HT1080 (cell line): ENCODE results near the gene UBL4A. TPM values are rescaled to one million over a fixed set of nuclear protein-coding genes. Genes with fewer than 3 reads are reported as not detected.

Experiments
- DNase-seq: peaks from one replicate; pipeline ENCODE4 v3.0.0-alpha.2; 2015; ENCODE audit warnings: low read depth
- small RNA-seq: library from RNA; depleted of rRNA; stranded (forward); fragments of <200 nt; gene quantifications from one replicate; pipeline ENCODE3, GENCODE V24; 2014
- total RNA-seq: library from RNA; depleted of rRNA; stranded (reverse); fragments of >200 nt; shearing (Covaris generic); gene quantifications from 2 replicates; pipeline ENCODE4 v1.2.3, GENCODE V29; 2014; rRNA removed

The UBL4A gene
- total RNA-seq, 1 experiment from 2014 or later: 61.7 TPM

DNA sequence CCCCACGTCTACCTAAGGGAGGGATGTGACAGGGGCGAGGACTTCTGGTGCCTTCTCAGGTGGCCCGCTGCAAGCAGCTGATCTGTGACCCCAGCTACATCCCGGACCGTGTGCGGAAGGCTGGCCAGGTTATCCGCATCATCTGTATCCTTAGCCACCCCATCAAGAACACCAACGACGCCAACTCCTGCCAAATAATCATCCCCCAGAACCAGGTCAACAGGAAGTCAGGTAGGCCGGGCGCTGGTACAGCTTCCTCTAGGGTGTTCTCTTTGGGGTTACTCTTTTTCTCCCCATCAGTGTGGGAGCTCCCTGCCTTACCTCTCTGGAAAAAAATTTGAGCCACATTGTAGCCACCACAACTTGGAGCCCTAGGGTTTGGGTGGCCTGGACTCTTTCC, 44.9 kb downstream of the UBL4A start:
- no peak for DNase-seq

DNA sequence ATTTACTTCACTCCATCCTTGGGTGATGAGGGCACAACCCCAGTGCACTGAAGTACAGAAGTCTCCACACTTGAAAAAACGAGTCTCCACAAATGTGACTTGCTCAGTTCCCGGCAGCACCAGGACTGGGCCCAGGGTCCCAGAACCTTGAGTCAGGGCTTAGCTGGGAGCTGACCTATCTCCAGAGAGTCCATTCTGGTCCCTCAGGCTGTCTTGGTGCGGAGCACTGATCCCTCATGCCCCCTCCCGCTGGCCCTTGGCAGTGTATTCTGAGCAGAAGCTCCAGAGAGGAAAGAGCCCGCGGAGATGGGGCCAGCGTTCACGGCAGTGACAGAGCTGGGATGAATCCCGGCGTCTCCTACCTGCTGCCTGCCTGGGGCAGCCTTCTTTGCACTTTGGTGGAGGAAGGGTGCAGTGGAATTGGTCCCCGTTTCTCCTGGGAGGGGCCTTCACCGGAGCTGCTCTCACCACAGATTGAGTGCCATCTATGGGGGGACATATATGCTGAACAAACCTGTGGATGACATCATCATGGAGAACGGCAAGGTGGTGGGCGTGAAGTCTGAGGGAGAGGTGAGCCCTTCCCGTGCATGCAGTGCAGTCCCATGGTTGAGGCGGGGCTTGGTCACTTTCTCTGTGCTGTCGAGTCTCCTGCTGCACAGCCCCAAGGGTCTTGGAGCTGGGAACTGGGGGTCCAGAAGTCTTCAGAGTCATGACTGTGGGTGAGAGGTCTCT, 45.6 kb downstream of the UBL4A start:
- no peak for DNase-seq

DNA sequence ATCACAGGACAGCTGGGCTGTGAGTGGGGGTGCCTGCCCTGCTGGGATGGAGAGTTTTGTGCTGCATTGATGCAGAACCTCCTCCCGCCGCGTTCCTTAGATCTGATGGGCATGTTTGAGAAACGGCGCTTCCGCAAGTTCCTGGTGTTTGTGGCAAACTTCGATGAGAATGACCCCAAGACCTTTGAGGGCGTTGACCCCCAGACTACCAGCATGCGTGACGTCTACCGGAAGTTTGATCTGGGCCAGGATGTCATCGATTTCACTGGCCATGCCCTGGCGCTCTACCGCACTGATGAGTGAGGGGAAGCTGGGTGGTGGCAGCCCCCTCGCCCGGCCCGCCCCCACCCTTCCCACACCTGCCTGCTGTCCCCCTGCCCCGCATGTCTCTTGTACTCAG, 46.6 kb downstream of the UBL4A start:
- DNase-seq: no peak

DNA sequence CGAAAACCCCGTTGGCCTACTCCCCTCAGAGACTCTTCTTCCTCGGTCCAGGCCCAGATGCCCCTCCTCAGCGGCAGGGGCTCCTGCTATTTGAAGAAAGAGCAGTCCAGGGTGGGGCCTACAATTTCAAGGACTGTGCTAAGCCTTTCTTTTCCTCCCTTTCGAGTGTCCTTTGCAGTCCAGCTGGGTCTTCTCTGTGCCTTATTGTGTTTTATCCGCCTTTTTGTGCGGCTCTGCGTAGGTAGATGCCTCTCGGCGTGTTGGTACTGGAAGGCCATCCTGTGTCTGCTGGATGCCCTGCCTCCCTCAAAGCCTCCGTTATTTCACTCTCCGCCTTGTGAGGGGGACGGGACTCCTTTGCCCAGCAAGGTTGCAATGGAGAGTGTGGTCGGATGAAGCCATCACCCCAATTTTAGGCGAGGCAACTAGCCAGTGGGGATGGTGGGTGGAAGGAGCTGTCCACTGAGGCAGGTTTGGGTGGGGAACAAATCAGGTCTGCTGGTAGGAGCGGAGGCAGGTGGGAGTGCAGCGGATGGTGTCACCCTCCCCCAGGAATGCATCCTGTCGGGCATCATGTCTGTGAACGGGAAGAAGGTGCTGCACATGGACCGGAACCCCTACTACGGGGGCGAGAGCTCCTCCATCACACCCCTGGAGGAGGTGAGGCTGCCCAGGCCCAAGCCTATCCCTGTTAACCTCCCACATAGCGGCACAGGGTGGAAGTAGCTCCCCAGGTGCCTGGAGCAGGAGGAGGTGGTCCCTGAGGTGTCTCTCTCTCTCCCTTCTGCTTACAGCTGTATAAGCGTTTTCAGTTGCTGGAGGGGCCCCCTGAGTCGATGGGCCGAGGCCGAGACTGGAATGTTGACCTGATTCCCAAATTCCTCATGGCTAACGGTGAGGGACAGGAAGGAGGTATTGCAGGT, 48.2 kb downstream of the UBL4A start:
- no peak for DNase-seq

DNA sequence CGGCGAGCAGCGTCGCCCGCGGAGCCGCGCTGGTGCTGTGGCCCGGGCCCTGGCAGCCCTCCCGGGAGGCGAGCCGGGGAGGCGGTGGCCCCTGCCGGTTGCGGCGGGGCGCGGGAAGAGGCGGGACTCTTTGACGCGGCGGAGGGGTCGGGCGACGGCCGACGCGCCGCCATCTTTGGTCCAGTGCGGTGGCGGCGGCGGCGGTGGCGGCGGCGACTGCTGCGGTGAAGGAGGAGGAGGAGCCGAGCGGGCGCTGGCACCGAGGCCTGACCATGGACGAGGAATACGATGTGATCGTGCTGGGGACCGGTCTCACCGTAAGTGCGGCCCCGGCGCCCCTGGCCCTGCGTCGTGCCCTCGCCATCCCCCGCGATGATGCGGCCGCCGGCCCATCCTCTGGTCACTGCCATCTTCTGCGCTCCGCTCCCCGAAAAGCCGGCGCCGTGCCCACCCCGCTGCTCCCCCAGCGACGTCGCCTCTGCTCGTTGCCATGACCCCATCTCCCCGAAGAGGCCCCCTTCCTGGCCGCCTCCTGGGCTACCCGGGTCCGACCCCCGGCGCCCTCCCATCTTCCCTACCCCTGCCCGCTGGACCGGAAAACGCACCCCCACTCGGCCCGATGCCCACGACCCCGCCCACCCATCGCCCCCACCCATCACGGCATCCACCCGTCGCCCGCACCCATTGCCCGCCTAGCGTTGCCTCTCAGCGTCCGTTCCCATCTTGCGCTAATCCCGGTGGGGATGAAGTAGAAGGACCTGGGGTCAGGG, 49.2 kb downstream of the UBL4A start, which contains the start of gene GDI1:
TSS of gene GDI1 (plus strand) at position 172 of the 770 bp plus-strand sequence. CDS start at position 273, 101 bp downstream.
- peak; percentile 28 for DNase-seq

DNA sequence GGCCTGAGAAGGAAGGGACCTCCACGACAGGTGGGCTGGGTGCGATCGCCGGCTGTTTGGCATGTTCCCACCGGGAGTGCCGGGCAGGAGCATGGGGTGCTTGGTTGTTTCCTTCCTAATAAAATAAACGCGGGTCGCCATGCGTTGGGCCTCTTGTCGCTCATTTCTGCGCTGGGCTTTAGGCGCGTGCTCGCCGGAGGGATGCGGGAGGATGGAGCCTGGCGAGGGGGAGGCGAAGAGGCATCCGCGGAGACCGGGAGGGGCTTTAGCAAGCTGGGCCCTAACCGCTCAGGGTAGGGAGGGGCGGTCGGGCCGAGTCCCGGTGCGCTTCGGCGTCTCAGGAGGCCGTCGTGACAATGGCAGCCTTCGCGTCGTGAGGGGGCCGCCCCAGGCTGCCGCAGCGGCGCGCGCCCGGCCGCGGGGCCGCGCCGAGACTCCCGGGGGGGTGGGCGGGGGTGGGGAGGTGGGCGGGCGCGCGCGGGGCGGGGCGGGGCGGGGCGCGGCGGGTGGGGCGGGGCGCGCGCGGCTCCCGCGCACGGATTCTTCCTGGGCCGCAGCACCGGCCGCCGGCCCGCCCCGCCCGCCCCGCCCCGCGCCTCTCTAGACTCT, 49.9 kb downstream of the UBL4A start:
- DNase-seq: no peak

DNA sequence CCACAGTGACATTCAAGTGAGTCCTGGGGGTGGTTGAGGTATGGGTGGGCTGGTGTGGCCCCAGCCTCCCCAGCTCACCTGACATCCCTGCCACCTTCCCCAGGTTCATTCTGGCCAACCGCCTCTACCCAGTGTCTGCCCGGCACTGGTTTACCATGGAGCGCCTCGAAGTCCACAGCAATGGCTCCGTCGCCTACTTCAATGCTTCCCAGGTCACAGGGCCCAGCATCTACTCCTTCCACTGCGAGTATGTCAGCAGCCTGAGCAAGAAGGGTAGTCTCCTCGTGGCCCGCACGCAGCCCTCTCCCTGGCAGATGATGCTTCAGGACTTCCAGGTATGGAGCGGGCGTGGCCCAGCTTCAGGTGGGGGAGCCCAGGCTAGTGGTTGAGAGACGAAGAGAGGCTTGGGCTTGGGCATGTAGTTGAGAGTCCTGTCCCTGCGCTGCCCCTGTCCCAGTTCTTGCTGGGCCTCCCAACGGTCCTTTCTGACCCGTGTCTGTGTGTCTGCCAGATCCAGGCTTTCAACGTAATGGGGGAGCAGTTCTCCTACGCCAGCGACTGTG, 51.2 kb downstream of the UBL4A start:
- DNase-seq: no peak

DNA sequence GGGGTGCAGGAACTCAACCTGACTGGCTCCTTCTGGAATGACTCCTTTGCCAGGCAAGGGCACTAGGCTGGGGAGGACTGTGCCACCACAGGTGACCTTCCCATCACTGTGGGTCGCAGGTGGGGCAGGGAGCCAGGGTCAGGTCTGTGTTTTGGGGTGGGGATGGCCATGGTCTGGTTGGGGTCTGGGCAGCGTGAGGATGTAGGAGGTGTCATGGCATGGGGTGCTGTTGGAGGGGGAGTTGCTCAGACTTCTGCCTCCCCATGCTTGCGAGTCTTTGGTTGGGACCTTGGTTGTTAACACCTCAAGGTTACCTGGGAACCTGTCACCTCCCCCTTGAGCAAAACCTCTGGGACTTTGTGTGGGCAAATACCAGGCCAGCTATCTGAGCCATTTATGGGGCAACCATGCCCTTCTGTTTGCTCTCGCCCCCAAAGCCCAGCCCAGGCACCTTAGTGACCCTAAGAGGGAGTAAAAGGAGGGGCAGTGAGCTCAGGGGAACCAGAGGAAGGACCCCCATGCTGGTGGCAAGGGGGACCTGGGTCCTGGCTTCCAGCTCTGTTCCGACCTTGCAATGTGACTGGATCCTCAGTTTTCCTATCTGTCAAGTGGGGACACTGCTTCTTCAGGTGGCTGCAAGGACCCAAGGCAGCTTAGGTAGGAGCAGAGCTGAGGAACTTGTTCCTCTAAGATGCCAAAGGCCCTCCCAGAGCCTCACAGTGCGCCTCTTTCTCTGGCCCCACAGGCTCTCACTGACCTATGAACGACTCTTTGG, 51.8 kb downstream of the UBL4A start:
- no peak for DNase-seq

Small RNA genes lying within 50 kb of the gene (small RNA-seq; reads per million reads assigned to genes)
- not detected for gene MIR6858
- not detected for gene RN7SL697P

Other genes starting within 250 kb of the UBL4A start
- not detected in 2 replicates for gene OPN1MW3, start 229.0 kb downstream of the UBL4A start, total RNA-seq
- gene TEX28, start 191.5 kb downstream of the UBL4A start, total RNA-seq: not detected in 2 replicates
- gene TKTL1, start 190.8 kb downstream of the UBL4A start, total RNA-seq: not detected in 2 replicates
- 1,291 and 1,336 TPM in 2 replicates for gene FLNA, start 112.0 kb downstream of the UBL4A start, total RNA-seq
- gene EMD, start 107.3 kb downstream of the UBL4A start, total RNA-seq: 33.2 and 41.5 TPM in 2 replicates
- 3,228 and 3,649 TPM in 2 replicates for gene RPL10, start 88.2 kb downstream of the UBL4A start, total RNA-seq
- gene DNASE1L1, start 77.4 kb downstream of the UBL4A start, total RNA-seq: 52.7 and 59.7 TPM in 2 replicates
- 16.6 and 24.8 TPM in 2 replicates for gene TAFAZZIN, start 75.1 kb downstream of the UBL4A start, total RNA-seq
- gene ATP6AP1, start 57.9 kb downstream of the UBL4A start, total RNA-seq: 30.5 and 44.4 TPM in 2 replicates
- gene GDI1, start 49.5 kb downstream of the UBL4A start, total RNA-seq: 64.4 and 92.9 TPM in 2 replicates
- 36.6 and 37.4 TPM in 2 replicates for gene FAM50A, start 42.5 kb downstream of the UBL4A start, total RNA-seq
- 3.4 and 4.0 TPM in 2 replicates for gene PLXNA3, start 28.3 kb downstream of the UBL4A start, total RNA-seq
- 37.4 and 40.2 TPM in 2 replicates for gene LAGE3, start 7.3 kb downstream of the UBL4A start, total RNA-seq
- gene SLC10A3, start 4.0 kb upstream of the UBL4A start, total RNA-seq: 26.9 and 28.0 TPM in 2 replicates
- 20.2 and 22.9 TPM in 2 replicates for gene FAM3A, start 29.6 kb upstream of the UBL4A start, total RNA-seq
- gene G6PD, start 60.2 kb upstream of the UBL4A start, total RNA-seq: 51.6 and 63.7 TPM in 2 replicates
- 31.9 and 45.0 TPM in 2 replicates for gene IKBKG, start 61.0 kb upstream of the UBL4A start, total RNA-seq
- gene CTAG1A, start 98.5 kb upstream of the UBL4A start, total RNA-seq: 130 and 312 TPM in 2 replicates
- gene CTAG1B, start 132.7 kb upstream of the UBL4A start, total RNA-seq: 11.9 and 128 TPM in 2 replicates
- 633 and 765 TPM in 2 replicates for gene CTAG2, start 167.0 kb upstream of the UBL4A start, total RNA-seq